Breast epithelium (tissue), 3 donors: ENCODE results near the gene CFAP58.

Source experiments
- CTCF ChIP-seq, 3 donors: fragments of 450-650 bp; IDR thresholded peaks; one replicate each; pipeline ENCODE4 v1.5.1; 2016 to 2017; ENCODE audit warnings: antibody characterized with exemption in 3 of 3, mild to moderate bottlenecking in 3 of 3, moderate library complexity in 3 of 3
- POLR2A ChIP-seq: fragments of 450-650 bp; IDR thresholded peaks from one replicate; pipeline ENCODE4 v1.6.1; 2016; ENCODE audit warnings: antibody characterized with exemption, mild to moderate bottlenecking, moderate library complexity

- TF ChIP-seq POLR2A (no peak), CTCF (IDR thresholded peaks at IDR 0.05) (no peak)
Observed at GRCh38 chr10:104349623-104350126, 4.0 kb upstream of the CFAP58 start.
